Spleen (tissue), 7 donors: Measurements from ENCODE around the gene DGKB.

Experiments used
- POLR2A ChIP-seq, 3 donors: fragments of 450-650 bp; IDR thresholded peaks; one replicate each; pipeline ENCODE4 v1.5.1; 2017; ENCODE audit warnings: antibody characterized with exemption in 3 of 3, mild to moderate bottlenecking in 1 of 3
- POLR2AphosphoS5 ChIP-seq, 3 donors: sonication (generic); formaldehyde crosslinking; IDR thresholded peaks; one replicate each; pipeline ENCODE4 v1.5.1; 2017; ENCODE audit warnings: antibody characterized with exemption in 3 of 3
- TF ChIP-seq, protein P1 (sequence below), 11 experiments: fragments of 200-600 bp in 7 of 11; fragments of 450-650 bp in 4 of 11; sonication (generic) in 4 of 11; IDR thresholded peaks in 8 of 11; conservative IDR thresholded peaks in 3 of 11; 1 replicate in 7 of 11; 2 replicates in 4 of 11; pipeline versions ENCODE4 v1.4.0 to v1.8.0; 2016 to 2021; ENCODE audit warnings: antibody characterized with exemption in 11 of 11, inconsistent platforms in 4 of 11, mild to moderate bottlenecking in 1 of 11
- donor health status: DM: no; HTN: no; CAD: no; lungs with moderate emphysema.
- donor health status: DM: no; HTN: no; CAD: no.
- donor health status: DM: no; HTN: no; CAD: no.

DNA sequence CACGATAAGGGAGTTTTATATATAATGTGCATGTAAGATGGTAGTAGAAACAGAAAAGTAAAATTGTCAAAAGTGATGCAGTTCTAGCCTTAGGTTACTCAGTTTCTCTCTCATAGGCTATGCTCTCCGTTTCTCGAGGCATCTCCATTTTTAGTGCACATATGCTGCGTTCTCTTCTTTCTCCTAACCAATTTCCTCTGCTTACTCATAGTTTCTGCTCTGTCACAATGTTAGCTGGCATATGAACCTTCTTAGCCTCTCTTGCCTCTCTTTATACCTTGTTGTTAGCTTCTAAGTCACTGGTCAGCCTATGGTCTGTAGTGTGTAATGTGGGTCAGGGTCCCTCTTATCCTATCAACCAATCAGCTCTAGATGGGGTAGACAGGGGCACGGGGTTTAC lies 632.5 kb downstream of the DGKB start:
- TF ChIP-seq, protein P1, sequence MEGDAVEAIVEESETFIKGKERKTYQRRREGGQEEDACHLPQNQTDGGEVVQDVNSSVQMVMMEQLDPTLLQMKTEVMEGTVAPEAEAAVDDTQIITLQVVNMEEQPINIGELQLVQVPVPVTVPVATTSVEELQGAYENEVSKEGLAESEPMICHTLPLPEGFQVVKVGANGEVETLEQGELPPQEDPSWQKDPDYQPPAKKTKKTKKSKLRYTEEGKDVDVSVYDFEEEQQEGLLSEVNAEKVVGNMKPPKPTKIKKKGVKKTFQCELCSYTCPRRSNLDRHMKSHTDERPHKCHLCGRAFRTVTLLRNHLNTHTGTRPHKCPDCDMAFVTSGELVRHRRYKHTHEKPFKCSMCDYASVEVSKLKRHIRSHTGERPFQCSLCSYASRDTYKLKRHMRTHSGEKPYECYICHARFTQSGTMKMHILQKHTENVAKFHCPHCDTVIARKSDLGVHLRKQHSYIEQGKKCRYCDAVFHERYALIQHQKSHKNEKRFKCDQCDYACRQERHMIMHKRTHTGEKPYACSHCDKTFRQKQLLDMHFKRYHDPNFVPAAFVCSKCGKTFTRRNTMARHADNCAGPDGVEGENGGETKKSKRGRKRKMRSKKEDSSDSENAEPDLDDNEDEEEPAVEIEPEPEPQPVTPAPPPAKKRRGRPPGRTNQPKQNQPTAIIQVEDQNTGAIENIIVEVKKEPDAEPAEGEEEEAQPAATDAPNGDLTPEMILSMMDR (IDR thresholded peaks at IDR 0.05 in 8 of 11, conservative IDR thresholded peaks at IDR 0.05 in 3 of 11), result no peak
- TF ChIP-seq POLR2A (IDR thresholded peaks at IDR 0.05), result no peak
- no peak for TF ChIP-seq POLR2AphosphoS5 (IDR thresholded peaks at IDR 0.05)
